ENCODE data around the gene UAP1L1.

GRCh38 chr9:137045294-137046087 lies 31.8 kb upstream of the UAP1L1 start:
- TF ChIP-seq, protein P1, sequence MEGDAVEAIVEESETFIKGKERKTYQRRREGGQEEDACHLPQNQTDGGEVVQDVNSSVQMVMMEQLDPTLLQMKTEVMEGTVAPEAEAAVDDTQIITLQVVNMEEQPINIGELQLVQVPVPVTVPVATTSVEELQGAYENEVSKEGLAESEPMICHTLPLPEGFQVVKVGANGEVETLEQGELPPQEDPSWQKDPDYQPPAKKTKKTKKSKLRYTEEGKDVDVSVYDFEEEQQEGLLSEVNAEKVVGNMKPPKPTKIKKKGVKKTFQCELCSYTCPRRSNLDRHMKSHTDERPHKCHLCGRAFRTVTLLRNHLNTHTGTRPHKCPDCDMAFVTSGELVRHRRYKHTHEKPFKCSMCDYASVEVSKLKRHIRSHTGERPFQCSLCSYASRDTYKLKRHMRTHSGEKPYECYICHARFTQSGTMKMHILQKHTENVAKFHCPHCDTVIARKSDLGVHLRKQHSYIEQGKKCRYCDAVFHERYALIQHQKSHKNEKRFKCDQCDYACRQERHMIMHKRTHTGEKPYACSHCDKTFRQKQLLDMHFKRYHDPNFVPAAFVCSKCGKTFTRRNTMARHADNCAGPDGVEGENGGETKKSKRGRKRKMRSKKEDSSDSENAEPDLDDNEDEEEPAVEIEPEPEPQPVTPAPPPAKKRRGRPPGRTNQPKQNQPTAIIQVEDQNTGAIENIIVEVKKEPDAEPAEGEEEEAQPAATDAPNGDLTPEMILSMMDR (IDR thresholded peaks at IDR 0.05): no peak
- TF ChIP-seq POLR2A (IDR thresholded peaks at IDR 0.05): no peak

Data from tibial nerve (tissue), 3 donors.